Spleen (tissue), 7 donors: ENCODE measurements around the gene PYGB.

Experiments
- POLR2A ChIP-seq, 3 donors: fragments of 450-650 bp; IDR thresholded peaks; one replicate each; pipeline ENCODE4 v1.5.1; 2017; ENCODE audit warnings: antibody characterized with exemption in 3 of 3, mild to moderate bottlenecking in 1 of 3
- POLR2AphosphoS5 ChIP-seq, 3 donors: sonication (generic); formaldehyde crosslinking; IDR thresholded peaks; one replicate each; pipeline ENCODE4 v1.5.1; 2017; ENCODE audit warnings: antibody characterized with exemption in 3 of 3
- TF ChIP-seq, protein P1 (sequence below), 11 experiments: fragments of 200-600 bp in 7 of 11; fragments of 450-650 bp in 4 of 11; sonication (generic) in 4 of 11; IDR thresholded peaks in 8 of 11; conservative IDR thresholded peaks in 3 of 11; 1 replicate in 7 of 11; 2 replicates in 4 of 11; pipeline versions ENCODE4 v1.4.0 to v1.8.0; 2016 to 2021; ENCODE audit warnings: antibody characterized with exemption in 11 of 11, inconsistent platforms in 4 of 11, mild to moderate bottlenecking in 1 of 11
- donor health status: DM: no; HTN: no; CAD: no; lungs with moderate emphysema.
- donor health status: DM: no; HTN: no; CAD: no.
- donor health status: DM: no; HTN: no; CAD: no.

DNA sequence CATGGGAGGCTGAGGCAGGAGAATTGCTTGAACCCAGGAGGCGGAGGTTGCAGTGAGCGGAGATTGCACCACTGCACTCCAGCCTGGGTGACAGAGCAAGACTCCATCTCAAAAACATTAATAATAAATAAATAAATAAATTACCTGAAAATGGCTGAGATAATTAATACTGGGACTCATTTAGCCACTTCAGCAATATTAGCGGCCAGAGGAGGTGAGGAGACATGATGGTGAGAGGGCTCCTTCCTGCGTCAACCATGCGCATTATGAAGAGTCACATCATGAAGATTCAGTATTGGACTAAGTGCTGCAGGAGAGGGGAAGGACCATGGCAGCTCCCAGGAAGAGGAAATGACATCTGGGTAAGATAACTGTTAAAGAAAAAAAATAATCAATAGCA, 2.9 kb upstream of the PYGB start:
- TF ChIP-seq, protein P1, sequence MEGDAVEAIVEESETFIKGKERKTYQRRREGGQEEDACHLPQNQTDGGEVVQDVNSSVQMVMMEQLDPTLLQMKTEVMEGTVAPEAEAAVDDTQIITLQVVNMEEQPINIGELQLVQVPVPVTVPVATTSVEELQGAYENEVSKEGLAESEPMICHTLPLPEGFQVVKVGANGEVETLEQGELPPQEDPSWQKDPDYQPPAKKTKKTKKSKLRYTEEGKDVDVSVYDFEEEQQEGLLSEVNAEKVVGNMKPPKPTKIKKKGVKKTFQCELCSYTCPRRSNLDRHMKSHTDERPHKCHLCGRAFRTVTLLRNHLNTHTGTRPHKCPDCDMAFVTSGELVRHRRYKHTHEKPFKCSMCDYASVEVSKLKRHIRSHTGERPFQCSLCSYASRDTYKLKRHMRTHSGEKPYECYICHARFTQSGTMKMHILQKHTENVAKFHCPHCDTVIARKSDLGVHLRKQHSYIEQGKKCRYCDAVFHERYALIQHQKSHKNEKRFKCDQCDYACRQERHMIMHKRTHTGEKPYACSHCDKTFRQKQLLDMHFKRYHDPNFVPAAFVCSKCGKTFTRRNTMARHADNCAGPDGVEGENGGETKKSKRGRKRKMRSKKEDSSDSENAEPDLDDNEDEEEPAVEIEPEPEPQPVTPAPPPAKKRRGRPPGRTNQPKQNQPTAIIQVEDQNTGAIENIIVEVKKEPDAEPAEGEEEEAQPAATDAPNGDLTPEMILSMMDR (IDR thresholded peaks at IDR 0.05 in 8 of 11, conservative IDR thresholded peaks at IDR 0.05 in 3 of 11), result no peak
- no peak for TF ChIP-seq POLR2AphosphoS5 (IDR thresholded peaks at IDR 0.05)
- TF ChIP-seq POLR2A (IDR thresholded peaks at IDR 0.05), result no peak
